GM18498 (cell line): ENCODE data around the gene HCN1.
"Not testable (repeated sequence)": the region's sequence is repeated elsewhere in the genome, so short reads cannot be mapped to it uniquely, and the experiment has no call there.

Experiments
- ATAC-seq: cut with Tn5 transposase; IDR thresholded peaks from one replicate; pipeline ENCODE4 v1.9.1; 2021; ENCODE audit warnings: mild to moderate bottlenecking, moderate library complexity; ENCODE audit not compliant: unreplicated experiment

HCN1 gene

GRCh38 chr5:45312627-45313026 lies 383.6 kb downstream of the HCN1 start:
- not testable (repeated sequence) for ATAC-seq

GRCh38 chr5:45295231-45295630 lies 400.9 kb downstream of the HCN1 start:
- ATAC-seq: no peak

- no peak for ATAC-seq
Observed at GRCh38 chr5:45288746-45289145, 407.4 kb downstream of the HCN1 start.

GRCh38 chr5:45284436-45284835 lies 411.7 kb downstream of the HCN1 start:
- ATAC-seq: no peak

GRCh38 chr5:45281081-45281480 lies 415.1 kb downstream of the HCN1 start:
- ATAC-seq: no peak

- no peak for ATAC-seq
Observed at GRCh38 chr5:45279109-45279508, 417.1 kb downstream of the HCN1 start.

GRCh38 chr5:45277860-45278259 lies 418.3 kb downstream of the HCN1 start:
- no peak for ATAC-seq

GRCh38 chr5:45274241-45274640 lies 421.9 kb downstream of the HCN1 start:
- ATAC-seq: no peak

GRCh38 chr5:45271626-45272025 lies 424.6 kb downstream of the HCN1 start:
- no peak for ATAC-seq

GRCh38 chr5:45264447-45264846 lies 431.7 kb downstream of the HCN1 start:
- no peak for ATAC-seq

- ATAC-seq: no peak
Observed at GRCh38 chr5:45262061-45262590, 434.1 kb downstream of the HCN1 start.

- no peak for ATAC-seq
Observed at GRCh38 chr5:45261125-45261524, 435.1 kb downstream of the HCN1 start.

GRCh38 chr5:45260292-45260691 lies 435.9 kb downstream of the HCN1 start:
- ATAC-seq: no peak

GRCh38 chr5:45252978-45253377 lies 443.2 kb downstream of the HCN1 start:
- no peak for ATAC-seq

- no peak for ATAC-seq
Observed at GRCh38 chr5:45252541-45252940, 443.6 kb downstream of the HCN1 start.

- ATAC-seq: no peak
Observed at GRCh38 chr5:45225571-45226031, 470.6 kb downstream of the HCN1 start.

GRCh38 chr5:45205403-45205961 lies 490.7 kb downstream of the HCN1 start:
- no peak for ATAC-seq
